DMS79 (cell line): Measurements from ENCODE around the gene GALNTL6.

Experiments used
- DNase-seq: peaks from one replicate; lab custom pipeline; 2025; lab: John Stamatoyannopoulos, UW

Gene GALNTL6

DNA sequence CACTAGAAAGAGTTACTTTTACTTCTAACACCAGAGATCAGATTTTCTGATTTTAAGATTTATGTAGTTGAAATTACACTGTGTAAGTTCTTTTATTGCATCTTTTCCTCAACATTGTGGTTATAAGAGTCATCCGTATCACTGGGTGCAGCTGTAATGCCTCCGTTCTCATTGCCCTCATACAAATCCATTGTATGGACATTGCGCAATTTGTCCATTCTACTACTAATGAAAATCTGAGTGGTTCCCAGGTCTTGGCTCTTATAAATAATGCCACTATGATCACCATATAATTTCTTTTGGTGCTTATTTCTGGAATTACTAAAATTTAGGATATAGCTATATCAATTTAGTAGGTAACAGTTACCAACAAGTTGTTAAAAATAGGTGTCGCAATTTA lies 741.4 kb downstream of the GALNTL6 start:
- DNase-seq = no peak

DNA sequence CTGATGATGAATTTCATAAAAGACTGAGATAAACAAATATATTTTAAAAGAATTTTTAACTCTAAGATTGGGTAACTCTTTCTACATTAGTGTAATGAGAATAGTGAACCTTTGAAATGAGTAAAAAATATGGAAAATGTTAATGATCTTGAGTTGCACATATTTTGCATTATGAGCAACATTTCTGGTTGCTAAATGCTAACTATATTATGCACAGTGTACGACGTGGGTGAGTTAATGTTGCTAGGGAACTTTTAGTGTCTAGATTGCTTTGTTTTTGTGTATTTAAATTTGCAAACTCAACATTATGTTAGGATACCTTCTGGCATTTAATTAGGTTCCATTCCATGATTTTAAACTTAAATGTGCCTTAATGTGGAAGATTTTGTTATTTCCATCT lies 742.5 kb downstream of the GALNTL6 start:
- DNase-seq = no peak

DNA sequence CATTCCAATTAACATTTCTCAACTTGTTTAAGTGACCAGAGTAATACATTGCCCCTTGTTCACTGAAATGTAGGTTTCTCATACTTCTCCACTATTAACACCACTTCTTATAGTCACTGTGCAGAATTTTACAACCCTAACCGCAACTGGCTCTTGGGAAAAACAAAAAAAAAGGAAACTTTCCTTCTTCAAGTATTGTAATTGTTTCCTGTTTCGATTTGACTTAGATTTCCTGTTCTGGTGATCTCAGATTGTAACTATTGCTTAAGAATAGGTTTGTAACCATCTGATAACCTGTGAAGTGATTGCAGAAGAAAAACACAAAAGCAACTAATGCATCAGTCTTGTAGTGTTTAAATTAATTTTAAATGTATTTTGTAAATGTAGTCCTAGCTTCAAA lies 760.7 kb downstream of the GALNTL6 start:
- DNase-seq = no peak

DNA sequence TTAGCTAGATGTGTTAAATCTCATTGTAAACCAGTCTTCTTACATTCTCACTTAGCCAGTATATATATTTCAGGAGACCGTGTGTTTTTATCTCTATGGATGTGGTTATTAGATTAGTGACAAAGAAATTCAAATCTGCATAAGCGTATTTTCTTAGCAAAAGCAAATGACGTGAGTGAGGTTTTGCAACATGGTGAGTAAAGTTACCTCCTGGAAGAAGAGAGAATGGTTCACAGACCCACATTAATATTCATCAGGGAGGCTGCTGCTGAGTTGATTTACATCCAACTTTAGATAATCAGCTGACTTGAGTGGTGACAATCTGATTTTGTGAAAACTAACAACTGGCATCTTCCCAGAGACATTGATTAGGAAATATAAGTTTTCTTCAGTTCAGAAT lies 765.5 kb downstream of the GALNTL6 start:
- no peak for DNase-seq

DNA sequence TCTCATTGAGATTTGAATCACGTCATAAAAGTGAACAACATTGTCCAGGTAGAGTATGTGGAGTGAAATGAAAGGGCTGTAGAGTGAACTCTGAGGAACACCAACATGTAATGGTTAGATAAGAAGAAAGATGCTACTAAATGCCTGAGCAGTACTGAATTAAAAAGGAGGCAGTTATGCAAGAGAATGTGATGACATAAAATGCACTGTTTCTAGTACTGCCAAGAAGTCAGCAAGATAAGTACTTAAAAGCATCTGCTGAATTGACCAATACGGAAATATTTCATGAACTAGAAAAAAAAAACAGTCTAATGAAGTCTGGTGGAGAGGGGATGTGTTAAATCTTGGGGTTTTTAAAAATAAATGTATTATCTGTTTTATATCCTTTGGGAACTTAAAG lies 771.6 kb downstream of the GALNTL6 start:
- no peak for DNase-seq

DNA sequence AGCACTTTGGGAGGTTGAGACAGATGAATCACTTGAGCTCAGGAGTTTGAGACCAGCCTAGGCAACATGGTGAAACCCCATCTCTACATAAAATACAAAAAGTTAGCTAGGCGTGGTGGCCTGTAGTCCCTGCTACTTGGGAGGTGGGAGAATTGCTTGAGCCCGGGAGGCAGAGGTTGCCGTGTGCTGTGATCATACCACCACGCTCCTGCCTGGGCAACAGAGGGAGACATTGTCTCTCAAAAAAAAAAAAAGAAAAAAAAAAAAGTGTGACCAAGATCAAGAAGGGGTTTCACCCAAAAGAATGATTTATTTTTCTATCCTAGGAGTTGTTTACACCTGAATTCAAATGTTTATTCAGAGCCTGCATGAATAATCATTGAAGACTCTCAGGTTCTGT lies 783.0 kb downstream of the GALNTL6 start:
- DNase-seq = no peak

DNA sequence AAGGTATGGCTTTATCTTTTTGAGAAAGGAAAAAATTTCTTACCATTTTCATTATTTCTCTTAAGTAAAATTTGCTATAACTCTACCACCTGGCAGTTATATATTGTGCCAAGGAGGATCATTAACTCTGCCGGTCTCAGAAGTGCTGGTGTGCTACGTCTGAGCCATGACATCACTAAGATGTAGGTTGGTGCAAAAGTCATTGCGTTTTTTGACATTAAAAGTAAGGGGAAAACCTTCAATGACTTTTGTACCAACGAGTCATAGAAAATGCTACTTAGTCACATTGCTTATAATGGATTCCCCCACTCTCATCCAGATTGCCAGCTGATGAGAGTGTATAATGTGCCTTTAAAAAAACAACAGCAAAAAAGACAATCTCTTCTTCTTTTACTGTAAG lies 786.4 kb downstream of the GALNTL6 start:
- DNase-seq = no peak

DNA sequence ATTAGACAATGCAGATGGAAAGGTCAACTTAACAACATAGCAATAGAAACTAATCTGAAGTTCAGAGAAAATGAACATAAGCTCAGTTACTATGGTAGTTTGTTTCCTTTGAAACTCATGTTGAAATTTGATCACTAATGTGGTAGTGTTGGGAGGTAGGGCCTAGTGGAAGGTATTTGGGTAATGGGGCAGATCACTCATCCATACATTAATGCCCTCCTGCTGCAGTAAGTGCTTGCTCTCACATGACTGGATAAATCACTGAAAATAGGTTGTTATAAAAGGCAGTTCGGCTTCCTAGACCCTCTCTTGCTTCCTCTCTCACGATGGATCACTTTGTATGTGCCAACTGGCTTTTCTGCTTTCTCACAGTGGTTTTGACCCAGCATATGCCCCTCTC lies 788.0 kb downstream of the GALNTL6 start:
- DNase-seq = no peak

DNA sequence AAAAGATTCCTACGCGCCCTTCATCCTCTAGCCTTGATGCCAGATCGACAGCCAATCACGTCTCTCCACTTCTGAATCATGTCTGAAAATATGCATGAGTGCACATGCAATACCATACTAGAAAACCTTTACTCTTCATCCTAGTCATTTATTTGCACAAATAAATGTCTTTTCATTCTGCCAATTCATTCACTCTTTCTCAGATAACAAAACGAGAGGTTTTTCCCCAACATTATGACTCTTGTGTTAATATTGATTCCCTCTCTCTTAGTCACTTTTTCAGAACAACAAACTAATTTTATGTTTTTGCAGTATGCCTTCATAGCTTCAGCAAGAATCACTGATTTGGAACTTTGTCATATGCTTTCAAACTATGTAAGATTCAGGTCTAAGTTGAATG lies 806.0 kb downstream of the GALNTL6 start:
- DNase-seq = no peak

DNA sequence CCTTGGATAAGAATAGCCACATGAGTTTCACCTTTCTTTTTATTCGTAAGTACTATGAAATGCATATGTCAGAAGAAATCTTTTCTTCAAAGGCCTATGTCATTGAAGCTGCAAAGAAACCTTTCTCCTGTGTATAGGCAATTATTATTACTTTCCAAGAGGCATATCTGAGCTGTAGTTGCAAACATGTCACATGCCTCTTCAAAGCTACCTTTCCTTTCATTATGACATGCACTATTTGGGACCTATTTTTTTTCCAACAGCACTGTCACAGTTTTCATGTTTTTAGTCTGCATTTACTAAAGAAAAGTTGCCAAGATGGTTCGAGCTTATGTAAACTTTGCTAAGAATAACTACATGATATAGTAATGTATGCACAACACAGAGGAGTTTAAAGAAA lies 806.6 kb downstream of the GALNTL6 start:
- DNase-seq = no peak

DNA sequence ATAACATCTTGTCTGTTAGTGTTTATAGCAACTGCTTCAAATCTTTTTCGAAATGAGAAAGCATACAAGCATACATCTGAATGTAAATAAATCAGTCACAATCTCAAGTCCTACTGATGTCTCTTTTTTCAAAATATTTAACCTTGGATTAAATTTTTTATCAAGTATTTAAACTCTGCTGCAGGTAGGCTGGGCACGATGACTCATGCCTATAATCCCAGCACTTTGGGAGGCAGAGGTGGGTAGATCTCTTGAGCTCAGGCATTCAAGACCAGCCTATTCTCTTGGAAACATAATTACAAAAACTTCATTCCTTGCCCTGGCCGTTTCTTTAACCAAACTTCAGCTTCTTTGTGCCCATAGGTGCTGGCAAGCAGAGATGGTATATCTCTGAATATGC lies 815.1 kb downstream of the GALNTL6 start:
- no peak for DNase-seq

DNA sequence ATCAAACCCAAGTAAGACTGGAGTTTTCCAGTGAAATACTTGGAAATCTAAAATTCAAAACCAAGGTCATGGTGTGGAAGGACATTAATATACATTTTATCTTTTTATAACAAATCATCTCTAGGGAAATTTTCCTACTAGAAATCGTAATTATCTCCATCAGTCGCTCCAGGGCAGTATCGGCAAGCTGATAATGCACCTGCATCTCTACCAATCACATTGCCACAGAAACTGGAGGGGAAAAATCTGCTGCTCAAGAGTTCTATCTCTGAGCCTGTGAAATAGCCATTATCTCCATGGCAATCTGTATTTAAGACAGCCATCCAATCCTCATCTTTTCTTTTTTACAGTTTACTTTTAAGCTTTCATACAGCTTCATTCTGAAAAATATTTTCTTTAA lies 817.1 kb downstream of the GALNTL6 start:
- DNase-seq = no peak

DNA sequence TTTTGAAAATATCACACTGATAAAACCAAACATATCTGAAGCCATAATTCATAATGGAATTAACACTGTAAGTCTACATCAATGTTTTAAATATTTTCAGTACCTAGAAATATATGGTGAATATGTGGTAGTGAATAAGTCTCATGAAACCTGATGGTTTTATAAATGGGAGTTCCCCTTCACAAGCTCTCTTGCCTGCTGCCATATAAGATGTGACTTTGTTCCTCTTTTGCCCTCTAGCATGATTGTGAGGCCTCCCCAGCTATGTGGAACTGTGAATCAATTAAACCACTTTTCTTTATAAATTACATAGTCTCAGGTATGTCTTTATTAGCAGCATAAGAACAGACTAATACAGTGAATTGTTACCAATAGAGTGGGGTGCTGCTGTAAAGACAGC lies 818.6 kb downstream of the GALNTL6 start:
- no peak for DNase-seq

DNA sequence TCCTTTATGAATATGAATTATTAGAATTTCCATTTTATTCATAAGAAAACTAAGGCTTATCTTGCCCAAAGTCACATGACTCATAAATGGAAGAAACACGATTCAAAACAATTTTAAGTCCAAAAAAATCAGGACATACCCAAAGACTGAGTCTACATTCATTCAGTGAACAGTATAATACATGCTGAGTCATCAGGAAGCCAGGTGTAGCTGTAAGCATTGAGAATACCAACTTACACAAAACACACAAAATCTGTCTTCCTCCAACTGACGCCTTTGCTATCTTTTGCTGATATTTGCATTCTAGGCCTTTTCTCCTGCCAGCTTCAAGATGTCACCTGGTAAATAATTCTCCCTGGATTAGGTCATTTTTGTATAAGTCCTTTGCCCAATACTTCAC lies 835.3 kb downstream of the GALNTL6 start:
- DNase-seq = no peak

DNA sequence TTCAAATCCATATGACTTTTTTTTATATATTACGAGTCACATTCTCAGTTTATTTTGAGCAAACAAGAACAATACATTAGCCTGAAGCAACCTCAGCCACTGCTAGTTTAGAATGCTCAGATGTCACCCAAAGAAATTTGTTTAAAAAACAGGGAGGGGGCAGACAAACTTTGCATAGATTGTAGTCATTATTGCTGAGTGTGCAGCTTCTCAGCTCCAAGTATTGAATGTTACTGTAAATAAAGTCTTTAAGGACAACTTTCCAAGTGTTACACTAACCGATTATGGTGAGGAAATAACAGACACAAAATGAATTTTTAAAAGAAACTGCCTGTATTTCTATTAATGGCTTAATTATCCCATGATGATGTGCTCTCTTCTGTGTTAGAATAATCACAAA lies 835.9 kb downstream of the GALNTL6 start:
- no peak for DNase-seq

DNA sequence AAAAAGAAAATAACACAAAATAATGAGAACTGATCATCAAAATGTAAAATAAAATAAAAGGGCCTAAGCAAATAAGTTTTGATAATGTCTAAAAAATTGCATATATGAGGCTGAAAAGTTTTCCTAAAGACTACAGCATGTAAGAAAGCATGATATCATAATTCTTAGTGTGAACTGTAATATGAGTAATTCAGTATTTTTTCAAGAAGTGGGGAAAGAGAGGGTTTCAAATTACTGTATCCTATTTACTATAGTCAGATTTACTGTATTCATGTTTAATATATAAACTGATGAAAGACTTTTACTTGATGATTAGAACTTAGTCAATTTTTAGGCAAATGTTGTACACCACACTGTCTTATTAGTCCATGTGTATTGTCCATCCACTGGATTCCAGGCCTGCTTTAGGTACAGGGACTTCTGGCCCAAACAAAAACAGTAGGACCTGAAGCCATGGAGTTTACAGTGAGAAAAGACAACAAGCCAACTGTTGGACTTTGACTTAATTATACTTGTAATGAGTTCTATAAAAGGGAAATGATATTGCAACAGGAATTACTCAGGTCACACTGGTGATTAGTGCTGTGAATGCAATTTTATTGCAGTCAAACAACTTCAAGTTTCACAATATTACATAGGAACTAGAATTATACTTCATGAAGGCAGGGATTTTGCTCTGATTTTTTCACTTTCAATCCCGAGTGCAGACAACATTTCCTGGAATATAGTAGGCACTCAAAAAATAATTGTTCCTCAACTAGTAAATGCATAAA lies 837.7 kb downstream of the GALNTL6 start:
- no peak for DNase-seq

DNA sequence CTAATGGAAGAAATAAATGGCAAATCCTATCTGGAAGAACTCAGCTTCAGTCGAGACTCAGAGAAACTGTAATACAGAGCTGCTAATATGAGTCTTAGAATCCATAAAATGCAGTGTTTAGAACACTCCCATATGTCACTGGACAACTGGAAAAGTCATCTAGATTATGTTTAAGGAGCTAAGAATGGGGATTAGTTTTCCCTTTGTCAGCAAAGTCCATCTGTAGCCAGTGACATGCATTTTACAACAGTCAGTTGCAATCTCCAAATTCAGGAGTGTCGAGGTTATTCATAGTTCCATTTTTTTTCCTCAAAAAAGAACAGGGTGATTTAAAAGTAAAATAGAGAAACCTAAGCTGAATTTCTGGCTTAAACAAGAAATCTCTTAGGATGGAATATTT lies 838.8 kb downstream of the GALNTL6 start:
- no peak for DNase-seq

DNA sequence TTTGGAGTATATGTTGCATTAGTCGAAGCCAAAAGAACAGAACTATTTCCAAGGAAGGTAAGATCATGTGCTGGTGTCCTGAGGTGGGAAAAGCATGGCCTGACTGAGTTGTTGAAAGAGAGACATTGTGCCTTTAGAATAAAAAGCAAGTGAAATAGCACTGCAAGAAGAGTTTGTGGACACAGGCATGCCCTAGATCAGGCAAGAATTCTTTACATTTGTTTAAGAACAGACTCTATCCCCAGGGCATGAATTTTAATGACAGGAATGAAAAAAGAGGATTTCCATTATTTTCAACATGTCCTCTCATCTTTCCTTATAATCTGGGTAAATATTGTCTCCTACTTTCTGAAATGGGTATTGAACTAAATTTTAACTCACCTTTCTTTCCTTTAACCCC lies 839.2 kb downstream of the GALNTL6 start:
- DNase-seq = no peak

DNA sequence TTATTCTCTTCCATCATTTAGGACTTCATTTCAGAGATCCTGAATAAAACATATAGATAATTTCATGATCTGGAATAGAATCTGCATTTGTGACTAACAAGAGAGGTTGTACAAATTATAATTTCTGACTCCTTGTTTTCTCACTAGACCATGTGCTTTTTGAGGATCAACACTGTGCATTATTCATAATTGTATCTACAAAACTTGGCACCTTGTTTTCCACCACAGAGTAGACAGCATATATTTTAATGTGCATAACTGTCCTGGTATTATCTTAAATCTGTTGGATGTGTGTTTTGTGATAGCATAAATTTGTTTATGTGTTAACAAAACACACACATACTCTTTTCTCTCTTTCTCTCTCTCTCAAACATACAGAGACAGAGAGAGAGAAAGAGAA lies 840.5 kb downstream of the GALNTL6 start:
- no peak for DNase-seq

DNA sequence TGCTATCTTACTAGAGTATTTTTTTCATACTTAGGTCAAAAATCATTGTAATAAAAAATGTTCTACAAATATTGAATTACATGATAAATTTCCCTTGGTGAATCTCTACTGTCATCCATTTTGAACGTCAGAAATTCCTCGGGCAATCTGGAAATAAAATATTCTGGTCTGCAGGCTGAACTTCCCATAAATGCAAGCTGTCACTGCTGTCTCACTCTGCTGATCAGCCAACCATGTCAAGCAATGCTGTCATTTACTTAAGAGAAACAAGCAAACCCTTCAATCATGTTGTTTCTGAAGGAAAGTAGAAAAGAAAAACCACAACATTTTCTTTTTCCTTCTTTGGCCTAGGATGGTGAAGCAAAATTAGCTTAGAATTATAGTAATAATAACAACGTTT lies 841.3 kb downstream of the GALNTL6 start:
- no peak for DNase-seq

DNA sequence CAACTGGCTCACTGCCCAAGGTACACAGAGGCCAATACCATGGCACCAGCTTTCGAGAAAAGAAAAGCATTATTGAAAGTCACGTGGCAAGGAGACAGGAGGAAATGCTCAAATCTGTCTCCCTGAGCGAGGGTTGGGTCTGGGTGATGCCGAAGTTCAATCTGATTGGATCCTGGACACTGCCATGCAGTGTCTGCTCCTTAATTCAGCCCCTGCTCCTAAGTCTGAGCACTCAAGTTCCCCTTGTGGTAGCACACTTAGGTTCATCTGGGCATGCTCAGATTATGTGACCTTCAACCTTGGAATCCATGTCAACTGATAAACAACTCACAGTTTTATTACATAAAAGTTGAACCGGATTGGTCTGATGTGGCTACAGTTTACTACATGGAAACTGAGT lies 842.9 kb downstream of the GALNTL6 start:
- DNase-seq = no peak

DNA sequence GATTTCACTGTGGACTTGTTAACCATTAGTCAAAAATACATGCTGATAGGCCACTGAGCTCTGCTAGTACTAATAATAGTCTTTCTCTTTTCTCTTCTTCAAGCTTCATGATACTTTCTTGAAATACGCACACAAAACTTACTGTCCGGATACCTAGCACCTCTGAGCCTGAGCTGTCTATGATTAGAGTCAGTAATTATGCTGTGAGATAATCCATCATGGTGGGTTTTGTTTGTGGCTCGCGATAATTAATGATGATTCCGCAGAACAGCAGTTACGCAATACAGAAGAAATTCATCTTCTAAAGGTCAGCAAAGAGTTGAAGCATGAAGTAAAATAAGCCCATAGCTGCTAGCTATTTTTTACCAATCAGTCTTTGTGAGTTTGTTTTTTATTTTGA lies 843.9 kb downstream of the GALNTL6 start:
- DNase-seq = no peak

DNA sequence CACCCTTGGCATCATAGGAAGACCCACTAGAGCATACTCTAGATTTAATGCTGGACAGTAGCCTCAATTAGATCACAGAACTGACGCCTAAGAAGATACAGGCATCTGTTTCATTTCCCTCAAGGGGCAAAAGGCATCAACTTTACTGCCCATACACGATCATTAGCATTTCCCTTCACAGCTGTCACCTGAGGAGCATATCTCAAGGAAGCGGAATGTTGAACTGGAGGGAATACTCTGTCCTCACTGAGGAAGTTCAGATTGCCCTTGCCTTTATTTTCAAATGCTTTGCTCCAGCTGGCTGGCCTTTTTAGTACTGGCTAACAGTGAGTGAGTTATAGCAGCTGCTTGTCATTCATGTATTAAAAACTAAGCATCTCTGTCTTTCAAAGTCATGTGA lies 847.0 kb downstream of the GALNTL6 start:
- DNase-seq = no peak

DNA sequence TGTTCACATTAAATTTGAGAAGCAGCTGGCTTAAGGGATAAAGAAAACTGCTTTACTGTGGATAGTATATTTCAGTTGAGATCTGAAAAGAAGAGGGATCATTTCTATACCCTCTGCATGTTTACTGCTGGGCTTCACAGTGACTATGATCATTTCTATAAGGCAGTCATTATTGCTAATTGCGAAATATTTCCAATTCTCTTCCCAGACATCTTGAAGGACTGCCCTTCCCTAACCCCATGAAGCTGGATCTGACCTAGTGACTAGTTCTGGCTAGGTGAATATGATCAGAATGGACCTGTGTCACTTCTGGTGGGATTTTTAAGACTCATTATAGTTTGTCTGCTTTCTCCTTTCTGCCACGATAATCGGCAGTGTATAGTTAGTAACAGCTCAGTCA lies 848.9 kb downstream of the GALNTL6 start:
- DNase-seq = no peak
